Measurements from ENCODE around the gene ANTXR1.

The ANTXR1 gene

GRCh38 chr2:69181806-69182427 is 168.9 kb downstream of the ANTXR1 start:
- DNase-seq (ENCODE audit: low read depth), result no peak

DNA sequence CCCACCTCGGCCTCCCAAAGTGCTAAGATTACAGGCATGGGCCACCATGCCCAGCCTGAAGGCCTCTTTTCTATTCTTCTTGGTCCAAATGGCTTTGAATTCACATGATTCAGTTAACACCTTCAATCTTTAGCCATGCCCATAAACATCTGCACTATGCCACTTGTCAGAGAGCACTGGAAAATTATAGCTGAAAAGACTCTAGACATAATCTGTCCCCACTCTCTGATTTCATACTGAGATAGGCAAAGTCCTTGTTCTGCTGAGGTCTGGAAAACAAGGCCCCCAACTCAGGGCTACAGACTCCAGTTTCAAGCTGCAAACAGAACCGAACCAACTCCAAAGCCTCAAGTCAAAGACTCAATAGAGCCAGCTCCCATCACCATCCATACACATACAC is 170.7 kb downstream of the ANTXR1 start:
- DNase-seq (ENCODE audit: low read depth), result no peak

DNA sequence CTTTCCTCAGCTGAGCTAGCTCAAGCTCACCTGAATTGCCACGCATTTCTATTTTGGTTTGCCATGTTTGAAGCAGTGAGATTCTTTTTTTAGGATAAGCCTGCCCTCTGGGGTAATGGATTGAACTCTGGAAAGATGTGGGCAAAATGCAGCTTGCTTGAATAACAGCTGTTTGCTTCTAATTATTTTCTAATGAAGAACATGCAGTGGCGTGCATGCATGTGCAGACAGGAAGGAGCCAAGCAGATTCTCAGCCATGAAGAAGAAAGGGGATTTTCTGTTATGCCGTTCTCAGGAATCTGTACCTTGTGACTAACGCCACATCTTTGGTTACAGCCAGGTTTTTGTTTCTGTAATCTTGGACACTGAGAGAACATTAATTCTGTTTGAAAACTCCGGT is 171.2 kb downstream of the ANTXR1 start:
- DNase-seq (ENCODE audit: low read depth), result no peak

GRCh38 chr2:69185807-69186206 is 172.8 kb downstream of the ANTXR1 start:
- no peak for DNase-seq (ENCODE audit: low read depth)

DNA sequence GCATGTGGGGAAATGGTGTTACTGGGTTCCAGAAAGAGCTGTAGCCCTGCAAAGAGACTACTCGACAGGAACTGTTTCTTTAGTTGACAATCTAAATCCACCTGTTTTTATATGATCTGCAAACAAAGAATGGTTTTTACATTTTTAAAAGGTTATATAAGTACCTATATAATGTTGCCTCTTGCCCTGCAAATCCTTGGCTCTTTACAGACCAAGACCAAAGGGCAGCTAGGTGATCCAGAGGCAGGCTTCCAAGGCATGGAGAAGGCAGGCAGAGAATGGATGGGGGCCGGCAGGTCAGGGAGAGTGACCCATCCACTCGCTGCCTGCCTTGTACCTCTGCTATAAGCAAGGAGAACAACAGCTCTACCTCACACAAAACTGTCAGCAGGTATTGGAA is 173.6 kb downstream of the ANTXR1 start:
- no peak for DNase-seq (ENCODE audit: low read depth)

GRCh38 chr2:69188182-69188900 is 175.4 kb downstream of the ANTXR1 start:
- no peak for DNase-seq (ENCODE audit: low read depth)

DNA sequence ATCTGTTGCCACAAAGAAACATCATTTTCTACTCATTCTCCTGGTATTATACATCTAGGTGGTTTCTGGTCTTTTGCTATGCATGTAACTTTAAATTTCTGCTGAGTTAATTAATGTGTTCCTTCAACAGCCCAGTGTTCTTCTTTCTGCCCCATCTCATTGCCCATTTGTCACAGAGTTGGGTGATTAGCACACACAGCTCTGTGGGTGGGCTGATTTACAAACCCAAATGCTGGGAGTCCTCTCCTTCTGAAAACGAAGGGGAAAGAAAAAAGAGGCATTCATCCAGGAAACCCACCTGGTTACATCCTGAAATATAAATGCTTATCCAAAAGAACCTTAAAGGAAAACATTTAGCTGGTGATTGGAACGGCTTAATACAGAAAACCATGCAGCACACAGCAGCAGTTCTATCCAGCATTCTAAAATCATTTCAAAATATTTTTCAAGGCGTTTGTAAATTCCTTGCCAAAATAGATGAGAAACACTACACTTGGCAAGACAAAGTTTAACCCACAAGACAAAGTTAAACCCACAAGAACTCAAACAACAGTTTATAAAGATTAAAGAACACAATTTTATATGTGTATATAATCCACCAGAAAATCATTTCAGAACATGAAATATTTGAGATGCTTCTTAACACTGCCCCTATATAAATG is 177.9 kb downstream of the ANTXR1 start:
- no peak for DNase-seq (ENCODE audit: low read depth)

DNA sequence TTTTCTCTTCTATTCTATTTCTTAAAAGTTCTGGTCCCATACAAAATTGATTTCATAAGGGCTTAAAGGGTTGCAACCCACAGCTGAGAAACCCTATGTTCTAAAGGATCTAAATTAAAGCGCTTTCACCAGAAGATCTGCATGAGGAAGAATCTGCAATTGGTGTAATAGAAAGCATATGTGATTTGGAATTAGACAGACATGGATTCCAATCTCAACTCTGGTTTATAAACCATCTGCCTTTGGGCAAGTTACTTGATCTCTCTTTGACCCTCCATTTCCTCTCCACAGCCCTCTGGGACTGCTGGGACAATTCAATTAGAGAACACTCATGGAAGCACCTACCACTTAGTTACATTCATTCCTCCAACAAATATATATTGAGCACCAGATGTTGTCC is 178.7 kb downstream of the ANTXR1 start:
- DNase-seq (ENCODE audit: low read depth), result no peak

GRCh38 chr2:69192176-69192945 is 179.4 kb downstream of the ANTXR1 start:
- DNase-seq (ENCODE audit: low read depth), result no peak

- no peak for DNase-seq (ENCODE audit: low read depth)
These were observed 182.7 kb downstream of the ANTXR1 start for GRCh38 chr2:69195706-69196105.

DNA sequence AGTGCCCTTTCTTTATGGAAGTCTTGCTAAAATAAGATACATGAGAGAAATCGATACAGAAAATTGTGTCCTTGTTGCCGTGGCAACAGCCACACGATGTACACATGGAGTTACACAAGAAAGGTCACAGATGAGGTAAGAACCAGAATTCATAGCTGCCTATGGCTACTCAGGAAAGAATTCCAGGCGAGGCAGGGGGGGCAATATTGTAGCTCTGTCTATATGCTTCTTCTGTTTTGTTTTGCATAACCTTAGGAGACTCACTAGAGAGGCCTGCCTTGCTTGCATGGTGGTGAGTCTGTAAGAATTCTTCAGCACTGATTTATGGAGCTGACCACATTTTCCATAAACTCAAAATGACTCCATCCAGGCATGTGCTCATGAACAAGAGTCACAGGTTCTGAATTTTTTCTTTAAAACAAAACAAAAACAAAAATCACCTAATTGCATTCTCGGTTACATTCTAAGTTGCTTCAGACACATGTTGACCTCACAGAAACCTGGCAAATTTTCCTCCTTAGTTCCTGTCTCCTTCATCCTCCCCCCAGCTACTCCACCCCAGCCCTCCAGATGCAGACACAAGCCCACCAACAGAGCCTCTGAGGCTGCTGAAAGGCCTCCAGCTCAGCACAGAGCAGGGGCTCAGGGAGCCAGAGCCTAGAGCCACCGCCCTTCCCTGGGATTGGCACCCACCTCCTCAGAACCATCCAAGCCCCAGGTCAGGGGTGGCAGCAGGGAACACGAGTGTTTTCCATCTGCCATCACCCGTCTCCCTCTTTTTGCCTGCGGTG is 183.5 kb downstream of the ANTXR1 start:
- no peak for DNase-seq (ENCODE audit: low read depth)

DNA sequence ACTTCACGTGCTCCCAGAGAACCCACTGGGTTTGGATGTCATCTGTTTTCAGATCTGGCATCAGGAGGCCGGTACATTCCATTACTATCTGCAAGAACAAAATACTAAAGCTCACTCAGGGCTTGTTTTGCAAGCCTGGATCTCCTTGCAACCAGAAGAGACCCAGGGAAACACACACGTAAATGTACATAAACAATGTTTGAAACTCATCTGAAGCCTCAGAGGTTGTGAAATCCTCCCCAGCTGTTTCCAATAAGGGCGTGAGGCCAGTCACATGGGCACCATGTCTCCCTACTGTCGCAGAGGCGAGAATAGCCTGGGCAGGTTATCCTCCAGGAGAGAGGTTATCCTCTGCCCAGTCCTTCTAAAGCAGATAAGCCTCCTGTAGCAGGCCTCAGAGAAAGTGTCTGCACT is 187.1 kb downstream of the ANTXR1 start:
- no peak for DNase-seq (ENCODE audit: low read depth)

DNA sequence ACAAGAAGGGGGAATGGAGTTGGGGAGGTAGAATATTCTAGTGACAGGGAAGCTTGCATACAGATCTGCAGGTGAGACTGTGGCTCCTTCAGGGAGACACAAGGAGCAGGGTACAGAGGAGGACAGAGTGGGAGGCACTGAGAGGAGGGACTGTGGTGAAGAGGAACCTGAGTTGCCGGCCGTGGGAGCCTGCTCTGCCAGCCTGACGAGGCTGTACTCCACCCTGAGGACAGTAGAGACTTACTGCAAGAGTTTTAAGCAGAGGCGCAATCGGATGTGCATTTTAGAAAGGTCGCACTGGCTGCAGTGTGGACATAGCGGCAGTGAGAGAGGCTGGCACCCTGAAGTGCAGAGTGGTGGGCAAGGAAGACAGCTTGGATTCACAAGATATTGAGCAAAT is 188.3 kb downstream of the ANTXR1 start:
- DNase-seq (ENCODE audit: low read depth), result no peak

GRCh38 chr2:69202327-69202726 is 189.3 kb downstream of the ANTXR1 start:
- DNase-seq (ENCODE audit: low read depth), result no peak

GRCh38 chr2:69203166-69203985 is 190.4 kb downstream of the ANTXR1 start:
- DNase-seq (ENCODE audit: low read depth), result no peak

- no peak for DNase-seq (ENCODE audit: low read depth)
These were observed 191.7 kb downstream of the ANTXR1 start for GRCh38 chr2:69204654-69205053.

- DNase-seq (ENCODE audit: low read depth), result no peak
These were observed 192.1 kb downstream of the ANTXR1 start for GRCh38 chr2:69205076-69205475.

DNA sequence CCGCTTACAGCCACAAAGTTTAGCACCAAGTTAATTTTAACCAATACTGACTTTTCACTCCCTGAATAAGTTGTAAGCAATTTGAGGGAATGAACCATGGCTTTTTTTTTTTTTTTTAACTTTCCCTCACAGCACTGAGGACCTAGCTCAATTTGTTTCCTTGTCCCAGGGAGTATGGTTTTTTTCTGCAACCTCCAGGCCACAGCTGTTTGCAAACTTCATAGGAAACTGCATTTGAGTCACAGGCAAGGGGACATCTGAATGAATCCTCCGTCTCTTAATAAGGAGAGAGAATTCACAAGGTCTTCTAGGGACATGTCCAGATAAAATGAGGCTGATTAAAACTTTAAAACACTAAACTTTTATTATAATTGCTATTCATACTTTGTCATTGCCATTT is 192.5 kb downstream of the ANTXR1 start:
- DNase-seq (ENCODE audit: low read depth), result no peak

GRCh38 chr2:69208023-69208595 is 195.1 kb downstream of the ANTXR1 start:
- DNase-seq (ENCODE audit: low read depth), result no peak

GRCh38 chr2:69209482-69209881 is 196.5 kb downstream of the ANTXR1 start:
- no peak for DNase-seq (ENCODE audit: low read depth)

DNA sequence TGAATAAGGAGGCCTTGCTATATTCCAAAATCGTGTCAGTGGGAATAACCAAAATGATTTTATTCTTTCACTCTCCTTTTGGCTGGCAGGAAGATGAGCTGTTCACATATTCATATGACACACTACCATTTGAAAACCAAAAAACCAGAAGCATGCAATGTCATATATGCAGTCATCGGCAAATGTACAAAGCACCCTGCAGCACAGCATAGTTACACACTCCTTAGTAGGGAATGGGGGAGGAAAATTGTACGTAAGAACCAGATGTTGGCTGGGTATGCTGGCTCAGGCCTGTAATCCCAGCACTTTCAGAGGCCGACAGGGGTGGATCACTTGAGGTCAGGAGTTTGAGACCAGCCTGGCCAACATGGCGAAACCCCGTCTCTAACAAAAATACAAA is 197.4 kb downstream of the ANTXR1 start:
- no peak for DNase-seq (ENCODE audit: low read depth)
